Activated CD8-positive, alpha-beta memory T cell treated with anti-CD3 and anti-CD28 coated beads for 1 hour (primary cell): ENCODE measurements around the gene ABCC3.

Experiments
- DNase-seq, 2 donors: peaks; one replicate each; pipeline ENCODE4 v3.0.0-alpha.2; 2020; ENCODE audit warnings: low read depth in 1 of 2; ENCODE audit errors: extremely low read depth in 1 of 2

The ABCC3 gene

DNA sequence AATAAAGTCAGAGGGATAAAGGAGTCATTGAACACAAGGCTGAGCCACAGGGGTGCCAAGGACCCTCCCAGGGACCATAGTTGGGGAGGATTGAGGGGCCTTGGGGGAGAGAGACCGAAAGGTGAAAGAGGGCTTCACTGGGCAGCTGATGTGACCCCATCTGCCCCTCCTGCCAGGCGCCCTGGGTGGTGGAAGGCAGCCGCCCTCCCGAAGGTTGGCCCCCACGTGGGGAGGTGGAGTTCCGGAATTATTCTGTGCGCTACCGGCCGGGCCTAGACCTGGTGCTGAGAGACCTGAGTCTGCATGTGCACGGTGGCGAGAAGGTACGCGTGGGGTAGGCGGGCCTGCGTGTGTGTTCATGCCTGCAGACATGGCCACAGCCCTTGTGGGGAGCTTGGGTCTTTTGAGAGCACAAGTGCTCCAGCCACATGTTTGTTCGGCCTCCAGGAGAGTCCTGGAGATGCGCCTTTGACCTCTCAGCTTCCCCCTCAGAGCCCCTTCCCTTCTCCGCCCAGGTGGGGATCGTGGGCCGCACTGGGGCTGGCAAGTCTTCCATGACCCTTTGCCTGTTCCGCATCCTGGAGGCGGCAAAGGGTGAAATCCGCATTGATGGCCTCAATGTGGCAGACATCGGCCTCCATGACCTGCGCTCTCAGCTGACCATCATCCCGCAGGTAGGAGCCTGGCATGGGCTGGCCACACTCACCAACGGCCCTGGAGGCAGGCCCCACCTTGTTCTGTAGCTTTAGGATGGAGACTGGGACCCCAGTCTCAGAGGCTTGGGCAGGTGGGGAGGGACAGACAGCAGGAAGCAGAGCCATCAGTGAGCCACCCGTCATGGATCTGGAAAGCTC lies 49.0 kb downstream of the ABCC3 start:
- no peak for DNase-seq

DNA sequence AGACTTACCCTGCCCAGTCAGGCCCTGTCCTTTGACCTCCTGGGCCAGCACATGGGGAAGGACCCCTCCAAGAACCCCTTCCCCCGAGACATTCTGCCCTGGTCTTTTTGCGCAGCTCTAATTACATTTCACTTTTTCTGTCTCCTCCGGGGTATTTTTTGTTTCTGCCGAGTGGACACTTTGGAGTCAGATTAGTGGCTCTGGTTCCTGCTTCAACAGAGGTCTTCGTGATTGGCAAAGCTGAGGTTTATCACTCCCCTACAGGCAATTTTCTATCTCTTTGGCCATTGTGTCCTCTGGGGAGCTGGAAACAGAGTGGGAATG lies 49.6 kb downstream of the ABCC3 start:
- DNase-seq: no peak

- DNase-seq: no peak
Measured at GRCh38 chr17:50684612-50685333, 50.1 kb downstream of the ABCC3 start.

- no peak for DNase-seq
Measured at GRCh38 chr17:50685334-50685665, 50.6 kb downstream of the ABCC3 start.

- DNase-seq: no peak
Measured at GRCh38 chr17:50685691-50686493, 51.2 kb downstream of the ABCC3 start.

DNA sequence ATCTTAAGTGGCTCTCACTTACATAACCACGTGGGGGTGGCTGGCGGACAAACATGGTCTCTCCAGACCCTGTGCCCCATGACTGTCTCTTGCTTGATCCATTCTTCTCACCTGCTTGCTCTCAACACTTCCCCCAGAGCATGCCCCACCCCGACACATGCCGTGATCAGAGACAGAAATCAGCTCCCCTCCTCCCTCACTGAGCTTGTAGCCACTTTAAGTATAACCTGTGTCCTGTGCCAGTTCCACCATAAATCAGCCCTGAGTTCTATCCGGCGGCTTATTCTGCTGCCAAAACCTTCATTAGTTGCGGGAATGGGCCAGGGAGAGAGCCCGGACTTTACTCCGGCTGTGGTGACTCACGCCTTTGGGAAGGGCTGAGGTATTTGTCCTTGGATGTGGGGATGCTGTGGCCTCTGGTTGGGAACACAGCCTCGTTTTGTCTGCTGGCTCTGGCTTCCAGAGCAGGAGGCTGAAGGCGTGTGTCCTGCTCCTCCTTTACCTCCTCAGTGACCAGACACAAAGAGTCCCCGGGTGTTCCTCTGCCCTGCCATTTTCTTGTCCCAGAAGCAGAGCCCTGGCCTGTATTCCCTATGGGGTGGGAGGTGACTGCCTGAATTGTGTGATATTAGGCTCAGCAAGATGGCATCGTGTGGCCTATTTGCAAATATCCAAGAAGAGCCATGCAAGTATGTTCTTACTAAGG lies 52.0 kb downstream of the ABCC3 start:
- DNase-seq: no peak

DNA sequence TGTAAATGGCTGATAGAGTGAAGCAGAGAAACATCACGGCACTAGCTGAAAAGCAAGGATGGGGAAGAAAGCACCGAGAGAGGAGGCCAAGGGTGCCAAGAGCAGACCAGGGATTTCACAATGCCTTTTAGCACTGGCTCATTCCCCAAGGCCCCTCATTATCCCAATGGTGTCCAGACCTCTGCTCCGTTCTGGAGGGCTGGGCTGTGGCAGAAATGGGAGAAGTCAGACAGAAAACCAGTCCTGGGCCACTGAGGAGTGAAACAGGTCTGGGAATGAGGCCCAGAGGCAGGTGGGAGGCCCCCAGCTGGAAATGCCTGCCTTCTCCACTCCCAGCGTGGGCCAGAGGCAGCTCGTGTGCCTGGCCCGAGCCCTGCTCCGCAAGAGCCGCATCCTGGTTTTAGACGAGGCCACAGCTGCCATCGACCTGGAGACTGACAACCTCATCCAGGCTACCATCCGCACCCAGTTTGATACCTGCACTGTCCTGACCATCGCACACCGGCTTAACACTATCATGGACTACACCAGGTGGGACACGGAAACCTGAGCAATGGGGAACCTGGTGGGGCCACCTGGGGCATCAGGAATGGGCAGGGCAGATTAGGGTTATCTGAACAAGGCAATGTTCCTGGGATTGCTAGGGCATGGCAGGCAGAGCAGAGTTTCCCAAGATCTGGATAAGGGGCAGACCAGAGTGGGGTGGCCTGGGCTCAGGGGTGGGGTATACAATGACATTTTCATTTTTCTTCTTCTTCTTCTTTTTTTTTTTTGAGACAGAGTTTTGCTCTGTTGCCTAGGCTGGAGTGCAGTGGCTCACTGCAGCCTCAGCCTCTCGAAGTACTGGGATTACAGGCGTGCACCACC lies 52.8 kb downstream of the ABCC3 start:
- DNase-seq: no peak

DNA sequence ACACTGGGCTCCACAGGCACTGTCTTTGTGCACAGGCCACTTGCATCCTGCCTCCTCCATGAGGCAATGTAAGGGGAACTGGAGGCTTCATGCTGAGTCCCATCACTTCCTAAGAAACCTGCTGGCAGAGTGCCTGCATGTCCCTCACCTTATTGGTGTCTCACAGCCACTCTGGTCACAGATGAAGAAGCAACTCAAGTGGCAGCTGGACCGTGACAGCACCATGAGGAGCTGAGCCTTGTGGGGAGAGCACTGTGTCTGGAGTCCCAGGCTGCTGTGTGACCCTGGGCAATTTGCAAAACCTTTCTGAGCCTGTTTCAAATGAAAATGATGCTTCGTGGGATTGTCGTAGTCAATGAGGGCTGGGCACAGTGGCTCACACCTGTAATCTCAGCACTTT lies 53.6 kb downstream of the ABCC3 start:
- no peak for DNase-seq

GRCh38 chr17:50689251-50689650 lies 54.6 kb downstream of the ABCC3 start:
- no peak for DNase-seq

DNA sequence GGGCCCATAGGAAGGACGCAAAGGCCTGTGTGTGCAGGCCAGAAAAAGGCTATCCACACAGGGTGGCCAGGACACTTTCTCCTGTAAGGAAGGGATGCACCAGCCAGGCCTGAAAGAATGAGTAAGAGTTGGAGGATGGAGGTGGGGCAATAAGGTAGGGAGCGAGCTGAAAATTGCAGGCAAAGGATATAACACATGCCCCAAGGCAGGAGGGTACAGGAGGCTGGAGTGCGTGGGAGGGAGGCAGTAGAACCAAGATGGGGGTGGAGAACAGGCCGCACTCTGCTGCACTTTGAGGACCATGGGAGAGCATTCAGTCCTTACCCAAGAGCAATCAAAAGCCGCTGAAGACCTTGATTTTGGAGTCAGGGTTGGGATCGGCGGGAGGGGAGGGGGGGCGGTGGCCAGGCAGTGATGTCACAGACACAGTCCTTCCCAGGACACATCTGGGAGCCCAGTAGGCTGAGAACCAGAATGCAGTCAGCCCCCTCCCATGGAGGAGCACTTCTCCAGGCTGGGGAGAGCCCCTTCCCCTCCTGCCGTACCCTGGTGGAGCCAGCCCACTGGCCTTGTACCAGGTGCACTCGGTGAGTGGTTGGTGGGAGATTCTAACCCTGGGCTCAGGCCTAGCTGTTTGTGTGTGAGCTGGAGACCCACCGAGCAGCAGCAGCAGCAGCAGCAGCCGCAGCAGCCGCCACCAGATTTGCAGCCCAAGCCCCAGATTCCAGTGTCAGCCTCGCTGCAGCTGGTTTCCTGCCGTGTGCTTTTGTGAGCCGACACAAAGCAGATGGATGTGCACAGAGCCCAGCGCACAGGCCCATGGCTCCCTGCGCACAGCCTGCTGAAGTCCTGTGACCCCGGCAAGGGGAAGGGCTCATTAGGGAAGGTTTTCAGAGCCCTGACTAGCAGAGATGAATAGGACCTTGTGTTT lies 55.5 kb downstream of the ABCC3 start:
- no peak for DNase-seq

DNA sequence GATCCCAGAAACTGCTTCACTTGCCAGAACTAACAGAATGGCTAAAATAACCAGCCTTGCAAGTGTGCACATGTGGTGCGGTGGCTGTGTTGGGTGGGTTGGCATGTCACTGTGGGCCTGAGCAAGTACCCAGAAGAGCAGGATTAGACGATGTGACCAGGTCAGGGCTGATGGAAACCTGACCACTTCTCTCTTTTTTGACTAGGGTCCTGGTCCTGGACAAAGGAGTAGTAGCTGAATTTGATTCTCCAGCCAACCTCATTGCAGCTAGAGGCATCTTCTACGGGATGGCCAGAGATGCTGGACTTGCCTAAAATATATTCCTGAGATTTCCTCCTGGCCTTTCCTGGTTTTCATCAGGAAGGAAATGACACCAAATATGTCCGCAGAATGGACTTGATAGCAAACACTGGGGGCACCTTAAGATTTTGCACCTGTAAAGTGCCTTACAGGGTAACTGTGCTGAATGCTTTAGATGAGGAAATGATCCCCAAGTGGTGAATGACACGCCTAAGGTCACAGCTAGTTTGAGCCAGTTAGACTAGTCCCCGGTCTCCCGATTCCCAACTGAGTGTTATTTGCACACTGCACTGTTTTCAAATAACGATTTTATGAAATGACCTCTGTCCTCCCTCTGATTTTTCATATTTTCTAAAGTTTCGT lies 56.3 kb downstream of the ABCC3 start:
- no peak for DNase-seq

GRCh38 chr17:50691550-50692447 lies 57.1 kb downstream of the ABCC3 start:
- no peak for DNase-seq

- no peak for DNase-seq
Measured at GRCh38 chr17:50692448-50693035, 57.9 kb downstream of the ABCC3 start.

- DNase-seq: no peak
Measured at GRCh38 chr17:50693036-50693682, 58.5 kb downstream of the ABCC3 start.

DNA sequence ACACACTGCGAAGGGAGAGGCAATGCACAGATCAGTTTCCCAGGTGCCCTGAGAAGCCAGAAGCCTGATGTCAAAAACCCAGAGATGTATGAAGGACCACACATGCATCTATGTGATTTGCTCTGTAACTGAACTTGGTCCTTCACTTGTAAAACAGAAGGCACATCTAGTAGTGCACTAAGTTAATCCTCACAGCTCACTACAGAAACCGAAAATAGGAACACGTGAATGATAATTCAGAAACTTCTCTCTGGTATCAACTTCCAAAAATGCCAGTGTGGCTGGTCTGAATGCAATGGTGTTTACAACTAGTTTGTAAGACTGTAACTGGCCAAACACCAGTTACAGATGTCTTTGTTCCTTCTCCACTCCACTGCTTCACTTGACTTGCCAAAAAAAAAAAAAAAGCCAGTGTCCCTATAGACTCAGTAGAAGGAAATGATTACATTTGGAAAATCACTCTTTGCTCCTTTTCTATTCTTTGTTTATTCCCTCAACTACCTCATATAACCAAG lies 61.7 kb downstream of the ABCC3 start:
- DNase-seq: no peak

DNA sequence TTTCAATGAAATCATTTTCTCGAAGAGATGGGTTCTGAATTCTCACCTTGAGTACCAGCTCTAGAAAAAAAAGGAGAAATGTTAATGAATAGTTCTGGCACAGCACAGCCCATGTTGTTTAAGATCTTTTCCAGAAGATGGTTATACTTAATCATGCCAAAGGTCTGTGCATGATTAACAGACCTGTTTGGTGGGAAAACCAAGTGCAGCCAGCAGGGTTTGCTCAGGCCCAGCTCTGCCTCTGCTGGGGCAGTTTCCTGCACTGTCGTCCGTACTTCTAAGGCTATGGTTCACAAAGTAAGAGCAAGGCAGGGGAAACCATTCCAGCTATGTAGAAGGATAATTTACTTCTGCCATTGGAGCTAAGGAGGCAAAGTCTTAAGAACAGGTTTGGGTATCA lies 62.4 kb downstream of the ABCC3 start:
- no peak for DNase-seq
